Neural progenitor cell (in vitro differentiated cells): Measurements from ENCODE around the gene CFAP161. TPM values are rescaled to one million over a fixed set of nuclear protein-coding genes. Genes with fewer than 3 reads are reported as not detected.

Experiments
- DNase-seq: peaks from one replicate; pipeline ENCODE4 v3.0.0-alpha.2; 2016; ENCODE audit warnings: low spot score
- H2AFZ ChIP-seq: fragments of 200-600 bp; sonication (generic); replicated peaks from 2 replicates; pipeline ENCODE4 v1.6.1; 2016; ENCODE audit warnings: antibody characterized with exemption
- H3F3A ChIP-seq: fragments of 200-600 bp; sonication (generic); 2 replicates; pipeline ENCODE4 v1.6.1; 2016; ENCODE audit warnings: antibody characterized with exemption, low read depth
- H3K27ac ChIP-seq: fragments of 200-600 bp; sonication (generic); 2 replicates; pipeline ENCODE4 v1.5.1; 2016; ENCODE audit warnings: mild to moderate bottlenecking
- H3K27me3 ChIP-seq: fragments of 200-600 bp; sonication (generic); 2 replicates; pipeline ENCODE4 v1.6.1; 2016; ENCODE audit warnings: mild to moderate bottlenecking, moderate library complexity
- H3K36me3 ChIP-seq: fragments of 200-600 bp; sonication (generic); 2 replicates; pipeline ENCODE4 v1.5.1; 2016
- H3K4me1 ChIP-seq: fragments of 200-600 bp; sonication (generic); 2 replicates; pipeline ENCODE4 v1.6.1; 2016; ENCODE audit warnings: mixed run types
- H3K4me2 ChIP-seq: fragments of 200-600 bp; sonication (generic); 2 replicates; pipeline ENCODE4 v1.6.1; 2016
- H3K4me3 ChIP-seq: fragments of 200-600 bp; sonication (generic); 2 replicates; pipeline ENCODE4 v1.5.1; 2016
- H3K79me2 ChIP-seq: fragments of 200-600 bp; sonication (generic); 2 replicates; pipeline ENCODE4 v1.6.1; 2016; ENCODE audit warnings: low read depth
- H3K9ac ChIP-seq: fragments of 200-600 bp; sonication (generic); 2 replicates; pipeline ENCODE4 v1.6.1; 2016
- H3K9me3 ChIP-seq: fragments of 200-600 bp; sonication (generic); 2 replicates; pipeline ENCODE4 v1.5.1; 2016; ENCODE audit warnings: low read depth
- H4K20me1 ChIP-seq: fragments of 200-600 bp; sonication (generic); 2 replicates; pipeline ENCODE4 v1.6.1; 2016; ENCODE audit warnings: low read depth
- H3K27ac Mint-ChIP-seq: 3 replicates; pipeline ENCODE4 v1.8.0; 2021; ENCODE audit warnings: mixed read lengths
- H3K27me3 Mint-ChIP-seq: 2 replicates; pipeline ENCODE4 v1.8.0; 2022; ENCODE audit warnings: low read depth, mild to moderate bottlenecking, inconsistent platforms, moderate library complexity, mixed read lengths; ENCODE audit not compliant: insufficient read depth
- H3K36me3 Mint-ChIP-seq: 3 replicates; pipeline ENCODE4 v1.8.0; 2021; ENCODE audit warnings: mixed read lengths
- H3K4me1 Mint-ChIP-seq: 3 replicates; pipeline ENCODE4 v1.8.0; 2021; ENCODE audit warnings: mixed read lengths
- H3K4me3 Mint-ChIP-seq: 3 replicates; pipeline ENCODE4 v1.8.0; 2021; ENCODE audit warnings: mild to moderate bottlenecking, moderate library complexity, mixed read lengths
- H3K9me3 Mint-ChIP-seq: 3 replicates; pipeline ENCODE4 v1.8.0; 2020; ENCODE audit warnings: mixed read lengths
- EZH2 ChIP-seq: fragments of 200-600 bp; sonication (generic); IDR thresholded peaks from 2 replicates; pipeline ENCODE4 v1.6.1; 2017; ENCODE audit warnings: antibody characterized with exemption, mild to moderate bottlenecking, moderate library complexity
- EZH2phosphoT487 ChIP-seq: fragments of 200-600 bp; sonication (generic); IDR thresholded peaks from 2 replicates; pipeline ENCODE4 v1.6.1; 2017; ENCODE audit warnings: antibody characterized with exemption
- total RNA-seq: library from RNA; depleted of rRNA; stranded (reverse); fragments of >200 nt; gene quantifications from 2 replicates; pipeline ENCODE4 v1.2.3, GENCODE V29; 2015; ENCODE audit warnings: low replicate concordance
- TF ChIP-seq, protein P1 (sequence below): fragments of 200-600 bp; sonication (generic); IDR thresholded peaks from 2 replicates; pipeline ENCODE4 v1.5.1; 2017; ENCODE audit warnings: antibody characterized with exemption, mild to moderate bottlenecking

The CFAP161 gene
- total RNA-seq, 1 donor from 2014 or later, result 1.9 TPM

DNA sequence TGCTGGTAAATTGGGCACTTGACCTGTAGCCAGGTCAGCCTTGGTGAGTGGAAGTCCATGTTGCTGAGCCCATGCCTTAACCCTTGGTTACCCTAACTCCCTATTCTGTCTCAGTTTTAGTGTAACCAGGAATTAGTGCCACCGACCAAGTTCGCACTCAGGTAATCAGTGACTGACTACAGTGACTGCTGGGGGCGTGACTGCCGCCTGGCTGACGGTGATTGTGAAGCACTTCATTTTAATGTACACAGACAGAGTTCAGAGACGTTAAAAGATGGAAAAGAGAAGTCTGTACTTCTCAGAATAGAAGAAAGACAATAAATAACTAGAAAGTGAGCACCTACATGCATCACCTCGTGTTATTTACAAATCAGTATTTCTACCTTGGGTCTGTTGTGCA, 17.3 kb downstream of the CFAP161 start:
- no peak overlapping the region for H3K27ac ChIP-seq
- no peaks in the 10 kb centered on the region for H3K27me3 ChIP-seq
- Mint-ChIP-seq H3K9me3 (no peaks in the 10 kb centered on the region), H3K36me3 (no peaks in the 10 kb centered on the region), H3K27me3 (peaks cover 3% of the 10 kb centered on the region), H3K27ac (no peak overlapping the region), H3K4me3 (no peak overlapping the region), H3K4me1 (peaks cover 2% of the 10 kb centered on the region)
- no peak for DNase-seq
- H3K4me3 ChIP-seq, result no peak overlapping the region
- H3K36me3 ChIP-seq, result no peaks in the 10 kb centered on the region
- H3K9ac ChIP-seq, result no peak overlapping the region
- H4K20me1 ChIP-seq, result no peaks in the 10 kb centered on the region
- no peak overlapping the region for H3K4me2 ChIP-seq
- no peaks in the 10 kb centered on the region for H3K79me2 ChIP-seq
- no peaks in the 10 kb centered on the region for H3F3A ChIP-seq
- H3K4me1 ChIP-seq, result no peaks in the 10 kb centered on the region
- H3K9me3 ChIP-seq, result no peaks in the 10 kb centered on the region
- TF ChIP-seq EZH2, result no peak
- TF ChIP-seq, protein P1, sequence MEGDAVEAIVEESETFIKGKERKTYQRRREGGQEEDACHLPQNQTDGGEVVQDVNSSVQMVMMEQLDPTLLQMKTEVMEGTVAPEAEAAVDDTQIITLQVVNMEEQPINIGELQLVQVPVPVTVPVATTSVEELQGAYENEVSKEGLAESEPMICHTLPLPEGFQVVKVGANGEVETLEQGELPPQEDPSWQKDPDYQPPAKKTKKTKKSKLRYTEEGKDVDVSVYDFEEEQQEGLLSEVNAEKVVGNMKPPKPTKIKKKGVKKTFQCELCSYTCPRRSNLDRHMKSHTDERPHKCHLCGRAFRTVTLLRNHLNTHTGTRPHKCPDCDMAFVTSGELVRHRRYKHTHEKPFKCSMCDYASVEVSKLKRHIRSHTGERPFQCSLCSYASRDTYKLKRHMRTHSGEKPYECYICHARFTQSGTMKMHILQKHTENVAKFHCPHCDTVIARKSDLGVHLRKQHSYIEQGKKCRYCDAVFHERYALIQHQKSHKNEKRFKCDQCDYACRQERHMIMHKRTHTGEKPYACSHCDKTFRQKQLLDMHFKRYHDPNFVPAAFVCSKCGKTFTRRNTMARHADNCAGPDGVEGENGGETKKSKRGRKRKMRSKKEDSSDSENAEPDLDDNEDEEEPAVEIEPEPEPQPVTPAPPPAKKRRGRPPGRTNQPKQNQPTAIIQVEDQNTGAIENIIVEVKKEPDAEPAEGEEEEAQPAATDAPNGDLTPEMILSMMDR, result no peak
- TF ChIP-seq EZH2phosphoT487, result no peak
- no peak overlapping the region for H2AFZ ChIP-seq

DNA sequence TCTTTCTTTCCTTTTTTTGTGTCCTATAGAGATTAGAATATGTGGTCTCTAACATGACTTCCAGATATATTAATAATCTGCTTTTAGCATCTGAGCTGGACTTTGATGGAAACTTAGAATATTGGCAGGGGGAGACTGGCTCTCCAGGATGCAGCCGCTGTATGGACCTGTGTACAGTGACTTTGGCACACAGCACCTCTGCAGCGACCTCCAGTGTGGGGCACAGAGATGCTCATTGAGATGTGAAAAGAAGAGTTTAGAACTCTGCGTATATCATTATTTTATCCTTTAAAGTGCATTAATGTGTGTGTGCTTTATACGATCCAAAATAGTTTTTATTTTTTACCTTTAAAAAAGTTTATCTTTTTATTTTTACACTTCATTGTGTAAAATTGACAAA, 18.3 kb downstream of the CFAP161 start:
- H3F3A ChIP-seq, result no peaks in the 10 kb centered on the region
- no peaks in the 10 kb centered on the region for H3K9me3 Mint-ChIP-seq
- no peaks in the 10 kb centered on the region for H3K79me2 ChIP-seq
- H3K9ac ChIP-seq, result no peak overlapping the region
- no peak overlapping the region for H3K4me3 Mint-ChIP-seq
- no peaks in the 10 kb centered on the region for H3K36me3 Mint-ChIP-seq
- DNase-seq, result no peak
- no peaks in the 10 kb centered on the region for H3K36me3 ChIP-seq
- no peak overlapping the region for H3K4me3 ChIP-seq
- H3K9me3 ChIP-seq, result no peaks in the 10 kb centered on the region
- no peaks in the 10 kb centered on the region for H3K4me1 ChIP-seq
- H3K4me1 Mint-ChIP-seq, result peaks cover 2% of the 10 kb centered on the region
- H4K20me1 ChIP-seq, result no peaks in the 10 kb centered on the region
- no peak overlapping the region for H3K4me2 ChIP-seq
- H3K27ac Mint-ChIP-seq, result no peak overlapping the region
- peaks cover 3% of the 10 kb centered on the region for H3K27me3 Mint-ChIP-seq
- H3K27ac ChIP-seq, result no peak overlapping the region
- H2AFZ ChIP-seq, result no peak overlapping the region
- TF ChIP-seq, protein P1, result peak; percentile 17
- TF ChIP-seq EZH2phosphoT487, result no peak
- no peaks in the 10 kb centered on the region for H3K27me3 ChIP-seq

DNA sequence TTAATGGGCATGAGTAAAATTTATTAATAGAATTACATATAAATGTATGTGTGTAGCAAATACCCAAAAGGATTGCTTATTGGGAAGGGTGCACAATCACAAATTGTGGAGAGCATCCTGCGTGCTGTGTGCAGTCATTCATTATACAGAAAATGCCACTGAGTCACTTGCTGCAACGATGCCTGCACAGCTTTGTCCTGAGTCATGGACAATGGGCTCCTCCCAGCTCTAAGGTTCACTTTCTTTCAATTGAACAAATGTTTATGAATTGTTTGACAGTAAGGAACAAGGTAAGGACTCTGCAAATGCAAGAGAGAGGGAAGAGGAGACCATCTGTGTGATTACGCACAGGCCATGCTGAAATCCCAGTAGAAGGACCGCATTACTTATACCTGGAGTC, 18.7 kb downstream of the CFAP161 start:
- H3K4me2 ChIP-seq, result no peak overlapping the region
- no peak overlapping the region for H3K27ac Mint-ChIP-seq
- TF ChIP-seq, protein P1, result no peak

More for the DNA sequence above, 18.7 kb downstream of the CFAP161 start:
- Histone ChIP-seq H3F3A (no peaks in the 10 kb centered on the region), H3K36me3 (no peaks in the 10 kb centered on the region), H4K20me1 (no peaks in the 10 kb centered on the region), H3K4me3 (no peak overlapping the region), H3K9me3 (no peaks in the 10 kb centered on the region), H3K27me3 (no peaks in the 10 kb centered on the region), H3K27ac (no peak overlapping the region), H2AFZ (no peak overlapping the region), H3K79me2 (no peaks in the 10 kb centered on the region), H3K9ac (no peak overlapping the region), H3K4me1 (no peaks in the 10 kb centered on the region)
- no peak overlapping the region for H3K4me3 Mint-ChIP-seq
- peaks cover 2% of the 10 kb centered on the region for H3K4me1 Mint-ChIP-seq
- peaks cover 3% of the 10 kb centered on the region for H3K27me3 Mint-ChIP-seq
- H3K36me3 Mint-ChIP-seq, result no peaks in the 10 kb centered on the region
- no peak for DNase-seq
- H3K9me3 Mint-ChIP-seq, result no peaks in the 10 kb centered on the region
